Heart left ventricle (tissue), 16 donors: ENCODE measurements around the gene IFNAR1. TPM values are rescaled to one million over a fixed set of nuclear protein-coding genes. Genes with fewer than 3 reads are reported as not detected.

Experiments used
- ATAC-seq, 4 donors: fragments of 200-7000 bp; cut with Tn5 transposase; one replicate each; pipeline ENCODE4 v1.9.1; 2020 to 2022; ENCODE audit warnings: moderate library complexity in 4 of 4, mild to moderate bottlenecking in 3 of 4, moderate number of reproducible peaks in 1 of 4
- DNase-seq, 5 donors: peaks; one replicate each; pipeline ENCODE4 v3.0.0-alpha.2; 2020
- H3K27ac ChIP-seq, 12 donors: fragments of 200-600 bp; sonication (generic) in 4 of 12; one replicate each; pipeline versions ENCODE4 v1.5.0 to v1.8.0; 2016 to 2022; ENCODE audit warnings: mild to moderate bottlenecking in 2 of 12
- H3K27me3 ChIP-seq, 9 donors: fragments of 200-600 bp; sonication (generic) in 2 of 9; one replicate each; pipeline versions ENCODE4 v1.5.1 to v1.8.0; 2016 to 2022; ENCODE audit warnings: mild to moderate bottlenecking in 3 of 9
- H3K36me3 ChIP-seq, 9 donors: fragments of 200-600 bp; sonication (generic) in 2 of 9; one replicate each; pipeline versions ENCODE4 v1.5.0 to v1.8.0; 2018 to 2022; ENCODE audit warnings: mild to moderate bottlenecking in 2 of 9
- H3K4me1 ChIP-seq, 12 donors: fragments of 200-600 bp; sonication (generic) in 4 of 12; one replicate each; pipeline versions ENCODE4 v1.5.0 to v1.8.0; 2016 to 2022; ENCODE audit warnings: mild to moderate bottlenecking in 3 of 12
- H3K4me3 ChIP-seq, 12 donors: fragments of 200-600 bp; sonication (generic) in 4 of 12; one replicate each; pipeline versions ENCODE4 v1.5.0 to v1.8.0; 2017 to 2022; ENCODE audit warnings: mild to moderate bottlenecking in 9 of 12, moderate library complexity in 4 of 12
- H3K9me3 ChIP-seq, 12 donors: fragments of 200-600 bp; sonication (generic) in 4 of 12; one replicate each; pipeline versions ENCODE4 v1.5.0 to v1.8.0; 2016 to 2022; ENCODE audit warnings: mild to moderate bottlenecking in 1 of 12
- POLR2A ChIP-seq, 2 donors: fragments of 450-650 bp; IDR thresholded peaks; one replicate each; pipeline ENCODE4 v1.6.1; 2017; ENCODE audit warnings: antibody characterized with exemption in 2 of 2, mild to moderate bottlenecking in 2 of 2, moderate library complexity in 2 of 2
- WGBS, 4 donors: extraction: QIAGEN DNeasy Blood & Tissue Kit in 2 of 4; methylation state at CpG; one replicate each; pipeline versions ENCODE4 v1.1.5 to v1.1.7; 2013 to 2018; 5-methylcytosine and 5-hydroxymethylcytosine counted together
- intact Hi-C, 10 donors: fragments of 100-400 bp; cut with DNase I; formaldehyde crosslinking; loops; one replicate each; pipeline versions ENCODE4 v1.11.1 to v1.14.2; 2022
- polyA plus RNA-seq, 2 donors: library from polyadenylated mRNA; stranded (reverse); fragments of 200-250 nt; gene quantifications; one replicate each; pipeline ENCODE4 v1.2.3, GENCODE V29; 2013
- total RNA-seq, 9 donors: library from RNA; depleted of rRNA in 2 of 9; stranded (reverse); fragments of >200 nt in 2 of 9; fragmentation: NEBNext Ultra II Directional in 3 of 9; extraction: Animal tissue kit (Norgen Biotek cat#: 25700) in 3 of 9; gene quantifications; one replicate each; pipeline versions ENCODE4 v1.1.0 to v1.2.4, GENCODE V29; 2016 to 2023
- TF ChIP-seq, protein P1 (sequence below), 12 donors: fragments of 200-600 bp; sonication (generic) in 4 of 12; IDR thresholded peaks; one replicate each; pipeline versions ENCODE4 v1.5.0 to v1.8.0; 2018 to 2022; ENCODE audit warnings: antibody characterized with exemption in 12 of 12, mild to moderate bottlenecking in 5 of 12
- donor health status: ischemic (EF 13 %, LVEDD 7.1; RV severe dilation, severe dysfunction).
- donor health status: healthy with polysubstance abuse.
- donor health status: DM: no; HTN: yes; CAD: no.
- donor health status: DM: no; HTN: no; CAD: no.
- donor health status: ischemic (EF 25% LVEDD 6.9; RV normal size, moderate dysfunction).
- donor health status: ischemic (EF 25% LVEDD 5.7; RV mildly dilated, moderate dysfunction).
- donor health status: healthy.
- donor health status: DM: yes; HTN: yes; CAD: no.
- donor health status: ischemic (EF 35%, LVEDD 5.7; RV mildly dilated, moderate dysfunction).
- donor health status: nonischemic (EF 11% LVEDD 7.7; RV severe dilation, severe dysfunction).
- donor health status: DM: yes; HTN: yes; CAD: no.
- donor health status: PGD.
- donor health status: ischemic (EF 29% LVEDD 5.4; RV normal size, mild dysfunction).
- donor health status: nonischemic (EF 23%, LVEDD 6.1; RV moderate dilation, normal function).

Gene IFNAR1
- total and polyA plus RNA-seq, 11 donors, result 6.5 to 38.9 (median 22.5) TPM

GRCh38 chr21:33312121-33312520 is 12.6 kb upstream of the IFNAR1 start:
- Histone ChIP-seq H3K4me3 (no peak overlapping the region), H3K27ac (peak overlapping the region in 1 of 12 donors; percentile 55), H3K4me1 (peaks cover 0 to 39% (median 0%) of the 10 kb centered on the region in 12 donors), H3K36me3 (no peaks in the 10 kb centered on the region), H3K27me3 (no peaks in the 10 kb centered on the region), H3K9me3 (peaks cover 0 to 16% (median 0%) of the 10 kb centered on the region in 12 donors)
- no peak for TF ChIP-seq POLR2A (IDR thresholded peaks at IDR 0.05)
- TF ChIP-seq, protein P1, sequence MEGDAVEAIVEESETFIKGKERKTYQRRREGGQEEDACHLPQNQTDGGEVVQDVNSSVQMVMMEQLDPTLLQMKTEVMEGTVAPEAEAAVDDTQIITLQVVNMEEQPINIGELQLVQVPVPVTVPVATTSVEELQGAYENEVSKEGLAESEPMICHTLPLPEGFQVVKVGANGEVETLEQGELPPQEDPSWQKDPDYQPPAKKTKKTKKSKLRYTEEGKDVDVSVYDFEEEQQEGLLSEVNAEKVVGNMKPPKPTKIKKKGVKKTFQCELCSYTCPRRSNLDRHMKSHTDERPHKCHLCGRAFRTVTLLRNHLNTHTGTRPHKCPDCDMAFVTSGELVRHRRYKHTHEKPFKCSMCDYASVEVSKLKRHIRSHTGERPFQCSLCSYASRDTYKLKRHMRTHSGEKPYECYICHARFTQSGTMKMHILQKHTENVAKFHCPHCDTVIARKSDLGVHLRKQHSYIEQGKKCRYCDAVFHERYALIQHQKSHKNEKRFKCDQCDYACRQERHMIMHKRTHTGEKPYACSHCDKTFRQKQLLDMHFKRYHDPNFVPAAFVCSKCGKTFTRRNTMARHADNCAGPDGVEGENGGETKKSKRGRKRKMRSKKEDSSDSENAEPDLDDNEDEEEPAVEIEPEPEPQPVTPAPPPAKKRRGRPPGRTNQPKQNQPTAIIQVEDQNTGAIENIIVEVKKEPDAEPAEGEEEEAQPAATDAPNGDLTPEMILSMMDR (IDR thresholded peaks at IDR 0.05), result no peak
- intact Hi-C loops, result no loop called here
- 78 to 83% (median 80%) methylated on average over 3 of the region's 3 CpGs for WGBS, 4 donors
- no peak for ATAC-seq
- no peak for DNase-seq

- peak overlapping the region in 1 of 12 donors; percentile 18 for H3K27ac ChIP-seq
- TF ChIP-seq, protein P1 (IDR thresholded peaks at IDR 0.05), result no peak
- TF ChIP-seq POLR2A (IDR thresholded peaks at IDR 0.05), result no peak
- no peaks in the 10 kb centered on the region for H3K36me3 ChIP-seq
- intact Hi-C loops, result no loop called here
- peaks cover 0 to 16% (median 0%) of the 10 kb centered on the region in 12 donors for H3K9me3 ChIP-seq
- H3K4me3 ChIP-seq, result no peak overlapping the region
- no peaks in the 10 kb centered on the region for H3K27me3 ChIP-seq
- WGBS, 4 donors, result 94 to 97% (median 96%) methylated on average over 1 of the region's 1 CpG
- ATAC-seq (no peak), DNase-seq (no peak)
- peaks cover 0 to 46% (median 0%) of the 10 kb centered on the region in 12 donors for H3K4me1 ChIP-seq
Observed at GRCh38 chr21:33313183-33313582, 11.6 kb upstream of the IFNAR1 start.

DNA sequence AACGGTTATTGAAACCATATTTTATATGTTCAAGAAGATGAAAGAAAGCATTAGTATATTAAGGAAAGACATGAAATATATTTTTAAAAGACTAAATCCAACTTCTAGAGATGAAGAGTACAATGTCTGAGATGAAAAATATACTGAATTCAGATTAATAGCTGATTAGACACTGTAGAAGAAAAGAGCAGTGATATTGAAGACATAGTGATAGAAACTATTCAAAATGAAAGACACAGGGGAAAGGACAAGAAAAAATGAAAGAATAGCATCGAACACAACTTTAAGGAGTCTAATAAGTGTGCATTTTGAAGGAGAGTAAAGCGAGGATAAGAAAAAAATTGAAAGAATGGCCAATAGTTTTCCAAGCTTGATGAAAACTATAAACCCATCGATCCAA is 11.2 kb upstream of the IFNAR1 start:
- ATAC-seq (no peak), DNase-seq (no peak)
- Histone ChIP-seq H3K9me3 (peaks cover 0 to 16% (median 0%) of the 10 kb centered on the region in 12 donors), H3K27me3 (no peaks in the 10 kb centered on the region), H3K36me3 (no peaks in the 10 kb centered on the region), H3K4me3 (no peak overlapping the region), H3K4me1 (peaks cover 0 to 42% (median 0%) of the 10 kb centered on the region in 12 donors), H3K27ac (no peak overlapping the region)
- 77 to 93% (median 92%) methylated on average over 4 of the region's 4 CpGs for WGBS, 4 donors
- intact Hi-C loops, result no loop called here
- TF ChIP-seq, protein P1 (IDR thresholded peaks at IDR 0.05), result no peak
- TF ChIP-seq POLR2A (IDR thresholded peaks at IDR 0.05), result no peak

DNA sequence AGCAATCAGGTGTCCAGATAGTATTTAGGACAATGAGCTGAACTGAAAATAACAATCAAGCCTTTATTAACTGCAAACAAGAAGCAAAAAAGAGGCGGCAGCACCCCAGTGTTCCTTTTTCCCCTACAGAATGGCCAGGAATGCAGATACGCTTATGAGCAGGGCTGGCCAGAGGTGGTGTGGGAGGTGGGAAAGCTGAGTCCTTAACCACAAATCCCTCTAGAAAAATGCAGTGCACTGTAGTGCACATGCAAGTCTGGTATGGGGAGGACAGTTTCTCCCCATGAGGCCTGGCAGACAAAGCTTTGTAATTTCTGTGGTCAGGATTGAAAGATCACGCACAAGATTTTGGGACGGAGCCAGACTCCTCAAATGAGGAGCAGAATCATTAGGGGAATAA is 10.7 kb upstream of the IFNAR1 start:
- ATAC-seq, result no peak
- no peak overlapping the region for H3K4me3 ChIP-seq
- no peaks in the 10 kb centered on the region for H3K36me3 ChIP-seq
- H3K4me1 ChIP-seq, result peaks cover 0 to 37% (median 0%) of the 10 kb centered on the region in 12 donors
- intact Hi-C loops, result no loop called here
- DNase-seq, result no peak
- TF ChIP-seq, protein P1 (IDR thresholded peaks at IDR 0.05), result no peak
- no peak for TF ChIP-seq POLR2A (IDR thresholded peaks at IDR 0.05)
- H3K9me3 ChIP-seq, result peaks cover 0 to 16% (median 0%) of the 10 kb centered on the region in 12 donors
- 67 to 86% (median 82%) methylated on average over 4 of the region's 4 CpGs for WGBS, 4 donors
- no peaks in the 10 kb centered on the region for H3K27me3 ChIP-seq
- no peak overlapping the region for H3K27ac ChIP-seq
